ENCODE measurements around the gene SLC7A6.

The SLC7A6 gene

DNA sequence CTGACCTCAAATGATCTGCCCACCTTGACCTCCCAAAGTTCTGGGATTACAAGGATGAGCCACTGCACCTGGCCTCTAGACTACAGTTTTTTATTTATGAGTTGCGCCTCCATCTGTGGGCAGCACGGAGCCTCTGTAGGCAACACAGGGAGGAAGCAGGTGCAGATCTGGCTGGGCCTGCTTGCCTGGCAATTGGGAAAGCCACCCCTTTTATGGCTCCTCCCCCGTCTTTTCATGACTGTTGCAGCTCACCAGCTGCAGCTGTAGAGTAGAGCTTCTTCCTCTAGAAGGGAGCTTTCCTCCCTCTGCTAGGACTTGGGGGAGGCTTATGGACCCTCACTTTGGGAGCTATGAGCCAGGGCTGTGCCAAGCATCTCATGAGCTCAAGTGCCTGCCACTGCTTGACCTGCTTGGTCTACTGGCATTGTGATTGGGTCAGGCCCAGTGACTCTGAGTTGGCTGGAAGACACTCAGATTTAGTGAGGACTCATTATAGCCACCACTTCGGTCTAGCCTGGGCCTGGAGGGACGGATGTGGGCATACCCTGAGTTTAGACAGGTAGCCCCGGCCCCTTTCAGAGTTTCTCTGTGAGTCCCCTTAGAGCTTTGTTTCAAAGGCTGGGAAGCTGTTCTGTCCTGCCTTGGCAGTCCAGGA is 6.9 kb upstream of the SLC7A6 start:
- DNase-seq (ENCODE audit: low read depth): no peak

DNA sequence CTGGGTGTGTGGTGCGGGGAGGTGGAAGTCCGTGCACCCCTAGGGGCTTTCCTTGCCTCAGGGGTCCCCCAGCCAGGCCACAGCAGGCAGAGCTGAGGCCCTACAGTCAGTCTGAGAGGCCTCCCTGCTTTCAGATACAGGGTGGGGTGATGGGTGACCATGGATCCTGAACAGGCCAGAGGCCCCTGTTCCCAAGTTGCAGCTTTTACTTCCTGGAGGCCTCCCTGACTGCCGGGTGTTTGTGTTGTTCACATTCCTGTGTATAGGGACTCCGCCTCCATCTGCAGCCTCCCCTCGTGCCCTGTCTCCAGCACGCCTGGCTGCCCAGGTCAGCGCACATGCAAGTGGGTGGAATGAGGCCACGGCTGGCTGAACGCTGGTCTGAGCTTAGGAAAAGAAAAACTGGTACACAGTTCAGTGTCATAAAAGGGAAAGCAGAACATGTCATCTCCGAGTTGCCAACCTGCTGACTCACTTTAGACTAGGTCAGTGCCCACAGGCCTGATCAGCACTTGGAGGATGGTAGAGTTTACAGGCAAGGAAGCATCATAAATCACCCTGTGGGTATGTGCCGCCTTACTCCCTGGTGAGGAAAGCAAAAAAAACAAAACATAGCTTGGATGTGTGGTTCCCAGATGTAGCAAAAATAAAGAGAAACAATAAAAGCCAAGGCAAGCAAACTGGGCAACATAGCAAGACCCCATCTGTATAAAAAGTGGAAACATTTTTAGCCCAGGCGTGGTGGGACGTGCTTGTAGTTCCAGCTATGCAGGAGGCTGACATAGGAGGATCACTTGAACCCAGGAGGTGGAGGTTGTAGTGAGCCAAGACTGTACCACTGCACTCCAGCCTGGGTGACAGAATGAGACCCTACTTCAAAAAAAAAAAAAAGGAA is 6.2 kb upstream of the SLC7A6 start:
- no peak for DNase-seq (ENCODE audit: low read depth)

DNA sequence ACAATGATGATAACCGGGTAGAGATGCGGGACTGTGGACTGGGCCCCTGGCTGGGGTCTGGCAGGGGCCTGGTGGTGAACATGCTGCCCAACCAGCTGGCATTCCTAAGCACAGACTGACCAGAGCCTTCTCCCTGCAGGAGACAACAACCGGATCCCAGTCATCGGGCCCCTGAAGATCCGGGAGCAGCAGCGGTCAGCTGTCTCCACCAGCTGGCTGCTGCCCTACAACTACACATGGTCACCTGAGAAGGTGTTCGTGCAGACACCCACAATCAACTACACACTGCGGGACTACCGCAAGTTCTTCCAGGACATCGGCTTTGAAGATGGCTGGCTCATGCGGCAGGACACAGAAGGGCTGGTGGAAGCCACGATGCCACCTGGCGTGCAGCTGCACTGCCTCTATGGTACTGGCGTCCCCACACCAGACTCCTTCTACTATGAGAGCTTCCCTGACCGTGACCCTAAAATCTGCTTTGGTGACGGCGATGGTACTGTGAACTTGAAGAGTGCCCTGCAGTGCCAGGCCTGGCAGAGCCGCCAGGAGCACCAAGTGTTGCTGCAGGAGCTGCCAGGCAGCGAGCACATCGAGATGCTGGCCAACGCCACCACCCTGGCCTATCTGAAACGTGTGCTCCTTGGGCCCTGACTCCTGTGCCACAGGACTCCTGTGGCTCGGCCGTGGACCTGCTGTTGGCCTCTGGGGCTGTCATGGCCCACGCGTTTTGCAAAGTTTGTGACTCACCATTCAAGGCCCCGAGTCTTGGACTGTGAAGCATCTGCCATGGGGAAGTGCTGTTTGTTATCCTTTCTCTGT is 5.1 kb upstream of the SLC7A6 start:
- no peak for DNase-seq (ENCODE audit: low read depth)

DNA sequence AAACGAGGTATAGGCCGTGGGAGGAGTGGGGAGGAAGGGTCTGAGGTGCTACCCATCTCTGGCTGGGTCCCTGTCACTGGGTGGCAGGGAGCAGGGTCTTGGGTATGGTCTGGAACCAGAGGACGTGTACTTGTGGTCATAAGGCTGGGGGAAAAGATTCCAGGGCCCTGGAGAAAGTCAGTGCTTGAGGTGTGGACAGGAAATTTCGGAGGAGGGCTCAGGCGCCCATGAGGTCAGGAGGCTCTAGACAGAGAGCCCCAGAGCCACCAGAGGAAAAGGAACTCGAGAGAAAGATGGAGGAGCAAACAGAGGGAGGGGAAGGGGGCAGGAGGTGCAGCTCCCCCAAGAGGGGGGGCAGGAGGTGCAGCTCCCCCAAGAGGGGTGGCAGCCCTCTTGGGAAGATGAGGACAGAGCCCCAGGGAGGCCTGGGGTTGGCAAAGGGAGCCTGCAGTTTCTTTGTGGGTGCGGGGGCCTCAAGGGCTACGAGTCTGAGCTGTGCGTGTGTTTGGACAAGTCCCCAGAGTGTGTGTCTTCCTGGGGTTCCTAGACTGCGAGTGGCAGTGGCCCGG is 683 bp upstream of the SLC7A6 start:
- DNase-seq (ENCODE audit: low read depth): no peak

DNA sequence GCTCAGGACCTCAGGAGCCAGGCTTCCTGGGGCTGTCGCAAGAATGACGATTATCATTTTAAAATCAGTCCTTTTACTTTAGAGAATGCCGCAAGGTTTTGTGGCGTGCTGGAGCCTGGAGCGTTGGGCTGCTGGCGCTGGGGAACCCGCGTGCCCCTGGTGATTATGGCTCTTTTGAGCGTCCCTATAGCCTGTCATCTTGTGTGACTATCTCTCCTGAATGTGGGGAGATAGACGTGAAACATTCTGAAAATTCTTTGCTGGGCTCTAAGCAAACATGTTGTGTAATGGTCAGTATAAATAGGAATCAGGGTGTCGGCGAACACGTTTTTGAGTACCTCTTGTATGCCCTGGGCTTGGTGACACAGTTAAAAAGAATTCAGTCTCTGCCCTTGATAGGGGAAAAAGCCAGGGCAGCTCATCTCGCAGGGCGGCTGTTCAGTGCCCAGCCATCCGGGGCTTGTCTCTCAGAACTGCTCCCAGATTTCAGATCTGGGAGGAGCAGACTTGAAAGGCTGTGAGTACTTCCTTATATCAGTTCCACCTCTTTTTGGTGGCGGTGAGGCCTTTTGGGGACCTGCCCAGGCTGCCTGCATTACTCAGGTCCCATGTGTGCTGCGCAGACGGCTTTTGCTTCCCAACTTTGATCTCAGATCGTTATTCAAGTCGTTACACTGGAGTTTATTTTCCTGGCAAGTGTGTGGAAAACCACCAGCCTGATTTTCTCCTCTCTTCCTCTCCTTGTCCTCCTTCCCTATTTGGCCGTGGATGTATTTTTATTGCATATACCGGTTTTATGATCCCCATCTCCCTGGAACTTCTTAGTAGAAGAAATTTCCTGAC is 973 bp downstream of the SLC7A6 start:
- DNase-seq (ENCODE audit: low read depth): no peak

DNA sequence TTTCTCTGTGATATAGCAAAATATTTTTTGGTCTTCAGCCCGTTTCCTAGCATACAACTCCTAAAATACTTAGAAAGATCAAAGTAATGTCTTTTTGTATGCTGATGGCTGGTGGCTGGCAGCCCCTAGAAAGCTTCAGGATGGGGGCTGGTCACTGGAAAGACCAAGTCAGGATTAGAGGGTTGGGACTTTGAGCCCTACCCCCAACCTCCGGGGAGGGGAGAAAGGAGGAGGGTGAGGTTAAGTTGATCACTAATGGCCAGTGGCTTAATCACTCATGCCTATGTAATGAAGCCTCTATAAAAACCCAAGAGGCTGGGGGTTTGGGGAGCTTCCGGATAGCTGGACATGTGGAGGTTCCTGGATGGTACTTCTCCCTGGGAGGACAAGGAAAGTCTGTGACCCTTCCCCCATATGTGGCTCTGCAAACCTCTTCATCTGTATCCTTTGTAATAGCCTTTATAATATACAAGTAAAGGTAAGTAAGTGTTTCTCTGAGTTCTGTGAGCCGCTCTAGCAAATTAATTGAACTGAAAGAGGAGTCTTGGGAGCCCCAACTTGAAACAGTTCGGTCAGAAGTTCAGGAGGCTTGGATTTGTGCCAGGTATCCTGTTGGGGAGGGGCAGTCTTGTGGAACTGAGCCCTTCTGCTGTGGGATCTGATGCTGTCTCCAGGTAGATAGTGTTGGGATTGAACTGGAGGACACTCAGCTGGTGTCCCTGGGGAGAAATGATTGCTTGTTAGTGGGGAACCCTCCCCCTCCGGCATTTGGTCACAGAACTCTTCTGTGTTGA is 3.5 kb downstream of the SLC7A6 start:
- DNase-seq (ENCODE audit: low read depth): no peak

DNA sequence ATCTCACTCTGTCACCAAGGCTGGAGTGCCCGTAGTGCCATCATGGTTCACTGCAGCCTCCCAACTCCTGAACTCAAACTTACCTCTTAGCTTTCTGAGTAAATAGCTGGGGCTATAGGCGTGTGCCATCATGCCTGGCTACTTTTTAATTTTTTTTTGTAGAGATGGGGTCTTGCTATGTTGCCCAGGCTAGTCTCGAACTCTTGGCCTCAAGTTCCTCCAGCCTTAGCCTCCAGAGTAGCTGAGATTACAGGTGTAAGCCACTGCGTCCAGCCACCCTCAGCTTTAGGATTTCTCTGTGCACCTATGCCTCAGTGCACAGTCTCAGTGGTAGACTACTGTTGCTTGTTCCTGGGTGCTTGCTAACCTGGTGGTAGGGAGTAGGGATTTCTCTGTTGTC is 5.5 kb downstream of the SLC7A6 start:
- DNase-seq (ENCODE audit: low read depth): no peak

DNA sequence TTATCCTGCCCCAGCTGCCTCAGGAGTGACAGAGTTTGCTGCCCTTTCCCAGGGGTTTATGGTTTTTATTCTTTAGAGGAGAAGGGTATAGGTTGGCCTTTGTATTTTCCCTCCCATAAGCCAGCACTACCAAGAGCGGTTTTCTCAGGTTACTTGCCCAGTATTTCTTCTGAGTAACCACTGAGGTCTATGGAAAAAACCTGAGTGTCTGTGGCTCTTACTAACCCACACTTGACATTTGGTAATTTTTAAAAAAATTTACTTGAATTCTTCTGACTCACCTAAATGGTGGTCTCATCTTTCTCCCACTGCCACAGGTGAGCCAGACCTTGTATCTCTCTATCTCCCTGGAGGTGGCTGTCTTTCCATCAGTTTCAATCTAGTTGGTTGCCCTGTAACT is 6.0 kb downstream of the SLC7A6 start:
- DNase-seq (ENCODE audit: low read depth): no peak

DNA sequence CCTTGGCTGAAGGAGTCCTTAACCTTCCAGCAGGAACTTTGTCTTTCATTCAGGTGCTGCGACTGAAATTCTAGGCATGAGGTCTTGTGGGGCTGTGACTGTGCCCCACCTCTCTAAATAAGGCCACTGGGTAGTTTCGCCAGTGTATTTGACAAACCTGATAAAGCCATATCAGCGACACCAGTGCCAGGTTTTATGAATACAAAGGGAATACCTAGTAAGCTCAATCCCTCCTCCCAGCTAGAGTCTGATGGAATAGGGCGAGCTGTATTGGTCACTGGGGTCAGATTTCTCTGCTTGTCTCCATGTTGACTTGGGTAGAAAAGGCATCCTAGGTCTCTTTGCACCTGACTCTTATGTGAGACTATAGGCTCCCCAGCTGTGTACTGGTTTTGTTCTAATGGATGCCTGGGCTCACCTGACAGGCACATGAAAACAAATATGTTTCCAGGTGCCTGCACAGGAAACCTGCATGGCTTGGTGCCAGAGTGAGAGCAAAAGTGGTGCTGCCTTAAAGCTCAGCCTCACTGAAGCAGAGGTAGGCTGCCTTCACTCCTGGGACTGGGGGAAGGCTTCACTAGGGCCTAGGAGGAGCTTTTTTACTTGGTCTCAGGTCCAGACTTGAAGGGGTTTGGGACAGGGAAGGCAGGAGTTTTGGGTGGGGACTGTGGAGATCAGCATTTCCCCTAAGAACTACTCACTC is 8.3 kb downstream of the SLC7A6 start:
- no peak for DNase-seq (ENCODE audit: low read depth)

DNA sequence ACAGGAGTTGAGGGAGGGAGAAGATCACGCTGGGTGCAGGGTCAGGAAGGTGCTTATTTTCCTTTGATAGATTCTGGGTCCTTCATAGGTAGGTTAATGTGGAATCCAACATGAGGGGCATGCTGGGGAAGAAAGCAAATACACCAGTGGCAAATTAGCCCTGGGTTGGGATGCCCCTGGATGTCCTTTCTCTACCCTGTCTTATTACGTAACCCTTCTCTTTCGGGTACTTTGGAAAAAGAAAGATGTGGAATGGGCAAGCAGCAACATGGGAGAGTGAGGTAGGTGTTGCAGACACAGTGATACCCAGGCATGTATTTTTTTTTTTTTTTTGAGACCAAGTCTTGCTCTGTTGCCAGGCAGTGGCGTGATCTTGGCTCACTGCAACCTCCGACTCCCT is 9.1 kb downstream of the SLC7A6 start:
- DNase-seq (ENCODE audit: low read depth): no peak

DNA sequence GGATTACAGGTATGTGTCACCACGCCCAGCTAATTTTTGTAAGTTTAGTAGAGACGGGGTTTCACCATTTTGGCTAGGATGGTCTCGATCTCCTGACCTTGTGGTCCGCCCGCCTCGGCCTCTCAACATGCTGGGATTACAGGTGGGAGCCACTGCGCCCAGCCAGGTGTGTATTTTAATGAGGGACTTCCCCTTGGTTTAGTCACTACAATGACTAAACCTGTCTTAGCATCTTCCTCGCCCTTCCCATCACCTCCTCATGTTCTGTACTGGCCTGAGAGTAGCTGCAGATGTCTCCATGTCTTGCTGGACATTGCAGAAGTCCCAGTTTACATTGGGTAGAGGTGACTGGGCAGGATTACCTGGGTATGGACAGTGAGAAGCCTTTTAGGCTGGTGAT is 9.6 kb downstream of the SLC7A6 start:
- DNase-seq (ENCODE audit: low read depth): no peak

DNA sequence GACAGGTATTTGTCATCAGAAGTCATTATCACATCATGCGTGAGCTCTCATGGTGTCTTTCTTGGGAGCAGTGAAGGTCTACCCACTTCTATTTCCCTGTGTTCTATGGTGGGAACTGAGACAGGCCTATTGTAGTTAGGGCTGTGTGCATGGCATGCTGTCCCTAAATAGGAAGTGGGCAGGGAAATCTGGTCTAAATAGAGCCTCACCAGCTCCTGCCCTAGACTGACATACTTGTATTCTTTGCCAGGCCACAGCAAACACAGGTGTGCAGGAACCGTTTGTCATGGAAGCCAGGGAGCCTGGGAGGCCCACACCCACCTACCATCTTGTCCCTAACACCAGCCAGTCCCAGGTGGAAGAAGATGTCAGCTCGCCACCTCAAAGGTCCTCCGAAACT is 10.1 kb downstream of the SLC7A6 start:
- DNase-seq (ENCODE audit: low read depth): no peak

DNA sequence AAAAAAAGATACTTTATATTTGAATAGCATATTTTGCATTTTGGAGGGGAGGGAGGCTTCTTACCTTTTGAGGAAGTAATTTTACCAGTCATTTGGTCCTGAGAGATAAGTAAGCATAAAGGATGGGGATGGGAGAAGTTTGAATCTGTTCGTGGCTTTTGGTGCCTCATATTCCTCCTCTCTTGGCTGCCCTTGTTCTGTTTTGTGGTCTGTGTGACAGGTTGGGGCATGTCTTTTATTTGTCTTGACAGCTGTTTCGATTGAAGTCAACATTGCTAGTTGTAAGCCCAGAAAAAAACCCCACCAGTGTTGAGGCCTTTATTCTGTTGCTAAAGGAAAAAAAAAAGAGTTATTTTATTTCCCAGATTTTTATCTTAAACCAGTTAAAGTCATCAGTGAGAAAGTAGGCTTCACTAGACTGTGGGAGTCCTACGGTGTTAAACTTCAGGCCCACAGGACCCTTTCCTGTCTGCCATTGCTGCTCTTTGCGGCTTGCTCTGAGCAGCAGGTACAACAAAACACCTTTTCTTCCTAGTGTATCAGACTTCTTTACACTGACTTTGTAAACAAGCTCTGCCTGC is 11.4 kb downstream of the SLC7A6 start:
- DNase-seq (ENCODE audit: low read depth): no peak

DNA sequence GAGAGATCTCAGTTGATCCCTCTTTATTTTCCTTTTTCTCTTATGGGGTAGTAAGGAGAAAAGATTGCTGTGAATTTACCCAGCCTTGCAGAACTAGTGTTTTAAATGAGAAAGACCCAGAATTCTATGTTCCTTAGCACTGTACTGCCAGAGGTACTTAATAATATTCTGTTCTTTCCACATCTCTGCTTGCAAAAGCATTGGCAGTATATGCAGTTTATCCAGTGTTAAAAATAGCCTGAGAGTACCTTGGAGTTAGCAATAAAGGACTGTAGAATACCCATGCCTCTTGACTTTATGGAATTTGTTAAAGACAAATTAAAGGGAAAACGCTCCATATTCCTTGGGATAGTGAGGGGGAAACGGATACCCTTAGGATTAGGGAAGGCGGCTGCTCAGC is 11.9 kb downstream of the SLC7A6 start:
- DNase-seq (ENCODE audit: low read depth): no peak

DNA sequence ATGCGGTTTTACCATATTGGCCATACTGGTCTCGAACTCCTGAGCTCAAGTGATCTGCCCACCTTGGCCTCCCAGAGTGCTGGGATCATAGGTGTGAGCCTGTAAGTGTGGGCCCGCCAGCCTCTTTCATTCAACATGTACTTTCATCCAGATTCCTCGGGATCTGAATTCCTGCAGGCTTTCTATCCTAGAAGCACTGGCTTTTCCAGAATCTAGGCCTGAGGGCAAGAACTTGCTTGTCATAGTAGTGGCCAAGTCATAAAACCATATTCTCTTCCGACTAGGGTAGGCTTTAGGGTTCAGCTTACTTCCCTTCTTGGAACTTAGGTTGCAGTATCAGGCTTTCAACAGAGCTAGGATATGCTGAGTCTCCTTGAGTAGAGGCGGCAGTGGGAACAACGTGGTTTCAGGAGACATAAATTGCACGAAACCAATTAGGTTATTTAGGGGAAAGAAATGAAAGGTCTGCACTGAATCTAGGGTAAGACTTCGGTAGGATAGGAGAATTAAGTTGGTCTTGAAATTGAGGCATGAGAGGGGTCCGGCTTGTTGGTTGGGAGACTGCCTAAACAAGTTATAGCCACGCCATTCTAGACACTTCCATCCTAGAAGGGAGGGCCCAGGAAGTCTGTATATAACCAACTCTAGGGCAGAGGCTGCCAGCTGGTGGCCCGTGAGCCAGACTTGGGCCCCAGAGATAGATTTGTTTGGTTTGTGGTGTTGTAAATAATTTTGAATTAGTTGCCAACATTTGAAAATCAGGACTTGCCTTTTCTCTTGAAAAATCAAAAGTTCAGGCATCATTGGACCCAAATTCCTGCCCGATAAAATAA is 15.6 kb downstream of the SLC7A6 start:
- no peak for DNase-seq (ENCODE audit: low read depth)

DNA sequence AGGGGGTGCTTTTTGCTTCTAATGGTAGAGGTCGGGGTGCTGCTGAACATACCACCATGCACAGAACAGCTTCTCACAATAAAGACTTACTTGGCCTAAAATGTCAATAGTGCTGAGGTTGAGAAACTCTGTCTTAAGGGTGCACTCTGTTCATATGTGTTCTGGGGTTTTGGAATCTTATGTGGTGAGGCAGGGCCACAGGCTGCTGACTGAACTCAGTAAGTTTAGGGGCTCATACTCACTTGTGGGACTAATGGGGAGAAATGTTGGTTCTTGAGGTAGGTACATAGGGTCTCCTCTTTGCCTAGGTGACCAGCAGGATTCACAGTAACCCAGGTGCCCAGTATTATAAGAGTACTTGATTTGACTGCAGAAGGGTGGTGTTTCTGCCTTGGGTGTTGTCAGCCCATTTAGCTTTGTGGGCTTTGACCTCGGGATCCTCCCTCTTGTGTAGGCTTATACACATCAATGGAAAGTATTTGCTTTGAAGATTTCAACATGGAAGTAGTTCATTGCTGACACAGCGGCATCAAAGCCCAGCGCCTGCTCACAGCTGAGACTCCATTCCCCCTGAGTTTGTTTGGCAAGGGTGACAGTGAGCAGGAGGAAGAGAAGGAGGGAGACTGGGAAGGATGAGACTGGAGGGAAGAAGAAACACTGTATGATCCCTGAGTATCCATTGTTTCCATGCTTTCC is 17.2 kb downstream of the SLC7A6 start:
- no peak for DNase-seq (ENCODE audit: low read depth)

DNA sequence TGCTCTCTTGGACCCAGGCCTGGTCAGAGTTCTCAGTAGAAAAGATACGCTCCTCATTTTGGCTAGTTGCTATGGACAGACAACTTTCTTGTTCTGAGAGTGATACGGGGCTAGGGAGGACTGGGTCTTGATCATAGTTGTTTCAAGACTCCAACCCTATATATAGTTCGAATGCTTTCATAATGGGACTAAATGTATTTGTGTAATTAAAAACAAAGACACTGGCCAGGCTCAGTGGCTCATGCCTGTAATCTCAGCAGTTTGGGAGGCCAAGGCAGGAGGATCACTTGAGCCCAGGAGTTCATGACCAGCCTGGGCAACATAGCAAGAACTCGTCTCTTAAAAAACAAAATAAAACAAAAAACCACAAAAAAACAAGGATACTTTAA is 17.7 kb downstream of the SLC7A6 start:
- no peak for DNase-seq (ENCODE audit: low read depth)

DNA sequence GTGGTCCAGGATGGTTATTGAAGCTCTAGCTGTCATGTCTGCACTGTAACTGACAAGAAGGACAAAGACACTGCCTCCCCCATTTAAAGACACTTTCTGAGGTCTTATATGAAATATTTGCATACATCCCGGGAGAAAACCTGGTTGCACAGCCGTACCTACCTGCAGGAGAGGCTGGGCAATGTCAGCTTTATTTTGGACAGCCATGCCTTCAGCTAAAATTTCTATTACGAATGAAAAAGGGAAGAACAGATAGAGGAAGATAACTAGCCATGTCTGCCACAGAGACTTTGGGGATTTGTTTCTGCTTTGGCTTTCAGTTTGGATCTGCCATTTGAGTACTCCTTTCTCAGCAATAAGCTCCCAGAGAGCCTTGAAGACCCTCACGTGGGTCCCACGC is 19.0 kb downstream of the SLC7A6 start:
- no peak for DNase-seq (ENCODE audit: low read depth)

Measured in activated T-cell treated with anti-CD3 and anti-CD28 coated beads for 24 hours (primary cell).